Gastroesophageal sphincter (tissue), 4 donors: Measurements from ENCODE around the gene TESK1. TPM values are rescaled to one million over a fixed set of nuclear protein-coding genes. Genes with fewer than 3 reads are reported as not detected.

ENCODE experiments used
- ATAC-seq: fragments of 150-250 bp; one replicate; pipeline ENCODE4 v1.9.1; 2016; ENCODE audit warnings: mild to moderate bottlenecking, moderate library complexity
- H3K27ac ChIP-seq, 4 donors: fragments of 200-600 bp; sonication (generic) in 3 of 4; 1 replicate in 3 of 4; 2 replicates in 1 of 4; pipeline ENCODE4 v1.5.1; 2016 to 2019
- H3K27me3 ChIP-seq: fragments of 200-600 bp; sonication (generic); one replicate; pipeline ENCODE4 v1.5.1; 2019
- H3K36me3 ChIP-seq, 2 donors: fragments of 200-600 bp; sonication (generic); one replicate each; pipeline ENCODE4 v1.5.1; 2019; ENCODE audit warnings: control low read depth in 1 of 2
- H3K4me1 ChIP-seq, 3 donors: fragments of 200-600 bp; sonication (generic); 1 replicate in 2 of 3; 2 replicates in 1 of 3; pipeline ENCODE4 v1.5.1; 2016 to 2019; ENCODE audit warnings: control low read depth in 2 of 3
- H3K4me3 ChIP-seq, 2 donors: fragments of 200-600 bp; sonication (generic); one replicate each; pipeline ENCODE4 v1.5.1; 2019; ENCODE audit warnings: mild to moderate bottlenecking in 1 of 2, moderate library complexity in 1 of 2
- H3K9me3 ChIP-seq, 3 donors: fragments of 200-600 bp; sonication (generic); one replicate each; pipeline ENCODE4 v1.5.1; 2017 to 2019; ENCODE audit warnings: control low read depth in 2 of 3
- CTCF ChIP-seq, 4 experiments: fragments of 200-600 bp in 2 of 4; fragments of 450-650 bp in 2 of 4; sonication (generic) in 1 of 4; IDR thresholded peaks; one replicate each; pipeline ENCODE4 v1.5.1; 2017 to 2019; ENCODE audit warnings: antibody characterized with exemption in 4 of 4, mild to moderate bottlenecking in 2 of 4, moderate library complexity in 2 of 4
- EP300 ChIP-seq: sonication (generic); formaldehyde crosslinking; IDR thresholded peaks from one replicate; pipeline ENCODE4 v1.6.1; 2017; ENCODE audit warnings: antibody characterized with exemption, mild to moderate bottlenecking
- POLR2A ChIP-seq, 2 donors: fragments of 450-650 bp; IDR thresholded peaks; one replicate each; pipeline ENCODE4 v1.6.1; 2017; ENCODE audit warnings: antibody characterized with exemption in 2 of 2, mild to moderate bottlenecking in 2 of 2, moderate library complexity in 1 of 2
- POLR2AphosphoS5 ChIP-seq: sonication (generic); formaldehyde crosslinking; IDR thresholded peaks from one replicate; pipeline ENCODE4 v1.6.1; 2017; ENCODE audit warnings: antibody characterized with exemption
- WGBS, 2 donors: methylation state at CpG; one replicate each; pipeline ENCODE4 v1.1.5; 2018; ENCODE audit warnings: low coverage in 1 of 2; 5-methylcytosine and 5-hydroxymethylcytosine counted together
- total RNA-seq, 4 donors: library from RNA; depleted of rRNA; stranded (reverse); fragments of >200 nt; gene quantifications; one replicate each; pipeline ENCODE4 v1.1.0, GENCODE V29; 2016

The TESK1 gene
- total RNA-seq: 10 to 100 TPM; 38.2 to 77.1 (median 40.2) TPM

GRCh38 chr9:35604578-35605350 lies at the start of gene TESK1:
Gene TESK1 (plus strand): TSS chr9:35605262. CDS start chr9:35605620, 358 bp downstream.
- ATAC-seq: peak; percentile 38
- Histone ChIP-seq H3K9me3 (no peaks in the 10 kb centered on the region), H3K4me3 (peak within 1 kb of the TSS; percentile 64 to 92), H3K27ac (peak within 1 kb of the TSS; percentile 72 to 97 (median 90)), H3K27me3 (no peaks in the 10 kb centered on the region), H3K36me3 (peaks cover 0 to 26% of the 10 kb centered on the region in 2 donors), H3K4me1 (peaks cover 0 to 42% (median 17%) of the 10 kb centered on the region in 3 donors)
- TF ChIP-seq POLR2AphosphoS5: no peak
- TF ChIP-seq POLR2A (IDR thresholded peaks at IDR 0.05): no peak
- no peak for TF ChIP-seq CTCF (IDR thresholded peaks at IDR 0.05)
- no peak for TF ChIP-seq EP300
- 0% methylated on average over 6 to 9 of the region's 55 CpGs for WGBS, 2 donors

GRCh38 chr9:35555881-35556280 lies 49.2 kb upstream of the TESK1 start:
- Histone ChIP-seq H3K9me3 (no peaks in the 10 kb centered on the region), H3K27me3 (no peaks in the 10 kb centered on the region), H3K27ac (peak overlapping the region in 3 of 4 donors; percentile 41 to 84 (median 80)), H3K4me3 (no peak overlapping the region), H3K36me3 (peaks cover 0 to 64% of the 10 kb centered on the region in 2 donors), H3K4me1 (peaks cover 5 to 50% (median 9%) of the 10 kb centered on the region in 3 donors)
- WGBS, 2 donors: 72% methylated on average over 9 of the region's 10 CpGs; no CpG with 5 or more reads in 1 of the 2 donors
- no peak for ATAC-seq
- TF ChIP-seq CTCF (IDR thresholded peaks at IDR 0.05) (no peak), POLR2AphosphoS5 (no peak), POLR2A (IDR thresholded peaks at IDR 0.05) (no peak), EP300 (no peak)

- Histone ChIP-seq H3K4me1 (peaks cover 5 to 52% (median 9%) of the 10 kb centered on the region in 3 donors), H3K36me3 (peaks cover 0 to 73% of the 10 kb centered on the region in 2 donors)
Observed at GRCh38 chr9:35556776-35557175, 48.3 kb upstream of the TESK1 start.

GRCh38 chr9:35557320-35557719 lies 47.7 kb upstream of the TESK1 start:
- peak overlapping the region in 1 of 4 donors; percentile 84 for H3K27ac ChIP-seq
- TF ChIP-seq EP300: no peak
- TF ChIP-seq POLR2A (IDR thresholded peaks at IDR 0.05): no peak
- no peak for TF ChIP-seq CTCF (IDR thresholded peaks at IDR 0.05)
- no peak for TF ChIP-seq POLR2AphosphoS5
- no peak for ATAC-seq
- no peaks in the 10 kb centered on the region for H3K9me3 ChIP-seq
- H3K27me3 ChIP-seq: no peaks in the 10 kb centered on the region
- 89 to 90% methylated on average over 6 of the region's 6 CpGs for WGBS, 2 donors
- peaks cover 5 to 52% (median 10%) of the 10 kb centered on the region in 3 donors for H3K4me1 ChIP-seq
- H3K36me3 ChIP-seq: peaks cover 0 to 76% of the 10 kb centered on the region in 2 donors
- no peak overlapping the region for H3K4me3 ChIP-seq

More at GRCh38 chr9:35556776-35557175, 48.3 kb upstream of the TESK1 start:
- Histone ChIP-seq H3K4me3 (no peak overlapping the region), H3K27me3 (no peaks in the 10 kb centered on the region), H3K27ac (peak overlapping the region in 2 of 4 donors; percentile 8 to 84), H3K9me3 (no peaks in the 10 kb centered on the region)
- no peak for TF ChIP-seq EP300
- TF ChIP-seq POLR2A (IDR thresholded peaks at IDR 0.05): no peak
- TF ChIP-seq CTCF (IDR thresholded peaks at IDR 0.05): no peak
- TF ChIP-seq POLR2AphosphoS5: no peak
- ATAC-seq: no peak
- WGBS, 2 donors: 33 to 85% methylated on average over 1 to 3 of the region's 3 CpGs

- Histone ChIP-seq H3K4me1 (peaks cover 5 to 52% (median 13%) of the 10 kb centered on the region in 3 donors), H3K27me3 (no peaks in the 10 kb centered on the region), H3K27ac (peak overlapping the region in 1 of 4 donors; percentile 11), H3K4me3 (no peak overlapping the region), H3K36me3 (peaks cover 0 to 83% of the 10 kb centered on the region in 2 donors), H3K9me3 (no peaks in the 10 kb centered on the region)
- WGBS, 2 donors: 83% methylated on average over 2 of the region's 11 CpGs; no CpG with 5 or more reads in 1 of the 2 donors
- TF ChIP-seq POLR2AphosphoS5 (no peak), CTCF (IDR thresholded peaks at IDR 0.05) (no peak), EP300 (no peak), POLR2A (IDR thresholded peaks at IDR 0.05) (no peak)
- ATAC-seq: no peak
Observed at GRCh38 chr9:35558185-35558584, 46.9 kb upstream of the TESK1 start.
